DND-41 (cell line): Measurements from ENCODE around the gene EEF2K.

Experiments used
- CTCF ChIP-seq: IDR thresholded peaks from 2 replicates; pipeline ENCODE4 v1.5.1; 2012; ENCODE audit warnings: borderline replicate concordance, low read length, moderate library complexity, mild to moderate bottlenecking; ENCODE audit not compliant: poor library complexity, severe bottlenecking; ENCODE audit errors: extremely low read depth
- EZH2 ChIP-seq: IDR thresholded peaks from 3 replicates; pipeline ENCODE4 v1.6.1; 2012; ENCODE audit warnings: borderline replicate concordance, low read depth, mild to moderate bottlenecking, moderate library complexity, low read length, inconsistent platforms; ENCODE audit not compliant: severe bottlenecking

- TF ChIP-seq EZH2 = no peak
- no peak for TF ChIP-seq CTCF
These were observed 8.8 kb downstream of the EEF2K start for GRCh38 chr16:22214889-22215288.
